GM18511 (cell line): ENCODE data around the gene GABARAP.

Experiments
- ATAC-seq: cut with Tn5 transposase; IDR thresholded peaks from one replicate; pipeline ENCODE4 v1.9.1; 2021; ENCODE audit warnings: mild to moderate bottlenecking, moderate library complexity; ENCODE audit not compliant: unreplicated experiment

The GABARAP gene

GRCh38 chr17:7223375-7223774 lies 18.9 kb downstream of the GABARAP start:
- no peak for ATAC-seq

GRCh38 chr17:7222972-7223292 lies 19.3 kb downstream of the GABARAP start:
- ATAC-seq: no peak

- no peak for ATAC-seq
These were observed 19.9 kb downstream of the GABARAP start for GRCh38 chr17:7222093-7222971.

- ATAC-seq: no peak
These were observed 20.8 kb downstream of the GABARAP start for GRCh38 chr17:7221278-7222092.

- no peak for ATAC-seq
These were observed 21.5 kb downstream of the GABARAP start for GRCh38 chr17:7220593-7221277.

GRCh38 chr17:7219812-7220592 lies 22.2 kb downstream of the GABARAP start, which contains the start of the genes ACADVL and DLG4:
Gene ACADVL (plus strand): TSS chr17:7219938. CDS start chr17:7219985, 47 bp downstream.
Gene DLG4 (minus strand): TSS chr17:7219836.
- peak; percentile 65 for ATAC-seq

GRCh38 chr17:7219229-7219811 lies 22.9 kb downstream of the GABARAP start:
- no peak for ATAC-seq

GRCh38 chr17:7218758-7219157 lies 23.5 kb downstream of the GABARAP start:
- ATAC-seq: no peak

GRCh38 chr17:7218166-7218565 lies 24.1 kb downstream of the GABARAP start:
- no peak for ATAC-seq

GRCh38 chr17:7217113-7217987 lies 24.9 kb downstream of the GABARAP start:
- ATAC-seq: no peak

- ATAC-seq: no peak
These were observed 25.8 kb downstream of the GABARAP start for GRCh38 chr17:7216242-7217112.

GRCh38 chr17:7215652-7216180 lies 26.5 kb downstream of the GABARAP start:
- ATAC-seq: no peak

- no peak for ATAC-seq
These were observed 27.1 kb downstream of the GABARAP start for GRCh38 chr17:7215136-7215638.

GRCh38 chr17:7214300-7215135 lies 27.7 kb downstream of the GABARAP start:
- ATAC-seq: peak; percentile 73

- no peak for ATAC-seq
These were observed 28.4 kb downstream of the GABARAP start for GRCh38 chr17:7213895-7214299.

GRCh38 chr17:7211491-7212273 lies 30.6 kb downstream of the GABARAP start:
- ATAC-seq: no peak
